HG03520 (cell line): ENCODE measurements around the gene SLC29A4.
"Not testable (repeated sequence)": the region's sequence is repeated elsewhere in the genome, so short reads cannot be mapped to it uniquely, and the experiment has no call there.

Source experiments
- ATAC-seq: cut with Tn5 transposase; IDR thresholded peaks from one replicate; pipeline ENCODE4 v1.9.1; 2021; ENCODE audit warnings: mild to moderate bottlenecking, moderate library complexity; ENCODE audit not compliant: unreplicated experiment

The SLC29A4 gene

GRCh38 chr7:5320802-5321396 lies 38.2 kb downstream of the SLC29A4 start:
- no peak for ATAC-seq

DNA sequence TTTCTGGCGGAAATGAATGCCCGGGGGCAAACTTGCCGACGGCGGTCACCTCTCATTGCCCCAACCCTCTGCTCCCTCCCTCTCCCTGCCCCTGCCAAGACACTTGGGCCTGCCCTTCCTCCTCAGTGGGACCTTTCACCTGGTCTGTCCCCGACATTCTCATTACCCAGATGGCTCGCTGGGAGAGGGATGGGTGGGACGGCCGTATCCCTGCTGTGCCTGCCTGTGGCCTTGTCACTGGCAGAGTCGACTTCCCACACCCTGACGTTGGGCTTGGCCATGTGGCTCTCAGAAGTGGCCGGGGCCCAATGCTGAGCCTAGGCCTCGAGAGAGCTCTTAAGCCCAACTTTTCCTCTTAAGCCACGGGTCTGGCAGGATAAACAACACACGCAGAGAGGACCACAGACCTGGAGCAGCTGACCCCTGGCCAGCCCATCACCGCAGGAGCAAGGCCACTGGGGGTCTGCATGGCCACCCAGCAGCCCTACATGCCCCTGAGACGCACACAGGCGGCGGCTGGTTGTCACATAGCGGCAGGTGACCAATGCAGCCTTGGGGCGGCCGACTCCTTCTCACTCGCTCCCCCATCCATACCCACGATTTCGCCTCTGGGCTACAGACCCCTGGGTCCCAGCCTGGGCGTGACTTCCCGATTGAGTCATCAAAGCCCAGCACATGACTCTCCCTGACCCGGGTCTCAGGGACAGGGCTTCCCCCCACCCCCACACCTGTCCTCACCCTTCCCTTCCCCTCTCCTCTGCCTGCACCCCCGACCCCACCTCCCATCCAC lies 40.1 kb downstream of the SLC29A4 start:
- ATAC-seq: no peak

DNA sequence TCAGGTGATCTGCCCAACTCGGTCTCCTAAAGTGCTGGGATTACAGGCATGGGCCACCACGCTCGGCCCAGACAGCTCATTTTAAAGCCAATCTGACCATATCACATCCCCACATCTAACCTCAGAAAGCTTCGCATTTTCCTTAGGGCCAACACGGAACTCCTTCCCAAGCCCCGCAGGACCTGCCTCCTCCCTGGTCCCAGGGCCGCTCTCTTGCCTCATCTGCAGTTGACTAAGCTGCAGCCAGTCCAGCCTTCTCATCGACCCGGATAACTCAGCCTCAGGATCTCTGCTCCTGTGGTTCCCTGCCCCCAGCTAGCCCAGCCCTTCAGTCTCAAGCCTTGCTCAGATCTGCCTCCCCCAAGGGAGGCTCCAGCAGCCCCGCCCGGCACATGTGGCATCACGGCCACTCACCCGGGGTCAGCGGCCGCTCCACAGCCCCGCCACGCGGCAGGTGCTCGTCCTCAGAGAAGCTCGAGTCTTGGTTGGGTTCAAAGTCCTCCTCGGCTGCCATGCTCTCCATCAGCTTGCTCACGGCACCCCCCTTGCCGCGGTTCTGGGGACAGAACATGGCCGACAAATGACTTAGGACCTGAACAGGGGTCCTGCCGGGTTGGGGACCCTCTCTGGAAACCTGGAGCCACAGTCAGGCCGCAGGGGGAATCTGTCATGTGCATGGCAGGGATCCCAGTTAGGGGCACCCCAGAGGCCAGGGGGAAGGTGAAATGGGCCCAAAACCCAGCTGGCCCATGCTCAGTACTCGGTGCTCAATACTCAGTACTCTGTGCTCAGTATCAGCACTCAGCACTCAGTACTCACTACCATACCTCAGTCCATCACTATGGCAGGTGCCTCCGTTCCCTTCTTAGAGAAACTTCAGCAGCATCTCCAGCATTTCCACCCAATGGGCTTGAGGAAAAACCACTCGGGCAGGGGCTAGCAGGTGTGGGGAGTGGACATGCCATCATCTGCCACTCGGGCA lies 41.3 kb downstream of the SLC29A4 start:
- not testable (repeated sequence) for ATAC-seq

- ATAC-seq: no peak
Measured at GRCh38 chr7:5324961-5325360, 42.2 kb downstream of the SLC29A4 start.

DNA sequence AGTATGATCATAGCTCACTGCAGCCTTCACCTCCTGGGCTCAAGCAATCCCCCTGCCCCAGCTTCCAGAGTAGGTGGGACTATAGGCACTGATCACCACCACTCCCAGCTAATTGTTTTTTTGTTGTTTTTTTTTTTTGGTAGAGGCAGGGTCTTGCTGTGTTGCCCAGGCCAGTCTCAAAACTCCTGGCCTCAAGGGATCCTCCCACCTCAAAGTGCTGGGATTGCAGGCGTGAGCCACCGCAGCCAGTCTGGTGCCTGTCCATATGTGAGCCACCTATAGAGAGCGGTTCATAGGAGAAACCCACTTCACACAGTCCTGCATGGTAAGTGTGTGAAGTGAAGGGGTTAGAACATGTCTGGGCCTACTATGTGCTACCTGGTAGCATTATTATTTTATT lies 47.5 kb downstream of the SLC29A4 start:
- no peak for ATAC-seq

GRCh38 chr7:5332579-5332978 lies 49.8 kb downstream of the SLC29A4 start:
- no peak for ATAC-seq

GRCh38 chr7:5333121-5334045 lies 50.6 kb downstream of the SLC29A4 start:
- ATAC-seq: no peak

DNA sequence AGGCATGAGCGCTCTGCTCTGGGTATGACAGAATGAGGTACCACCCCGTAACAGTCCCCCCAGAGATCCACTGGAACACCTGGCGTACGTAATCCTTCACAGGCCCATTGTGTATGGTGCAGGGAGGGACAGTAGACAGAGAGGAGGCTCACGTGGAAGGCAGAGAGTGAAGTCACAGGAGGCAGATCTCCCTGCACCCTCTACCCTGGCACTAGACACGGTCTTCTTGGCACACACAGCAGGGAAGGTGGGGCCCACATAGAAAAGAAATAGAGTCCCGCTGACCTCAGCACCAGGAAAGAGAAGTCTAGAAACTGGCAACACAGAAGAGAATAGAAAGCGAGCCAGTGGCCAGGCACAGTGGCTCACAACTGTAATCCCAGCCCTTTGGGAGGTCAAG lies 51.9 kb downstream of the SLC29A4 start:
- no peak for ATAC-seq

- ATAC-seq: no peak
Measured at GRCh38 chr7:5337047-5337446, 54.3 kb downstream of the SLC29A4 start.

DNA sequence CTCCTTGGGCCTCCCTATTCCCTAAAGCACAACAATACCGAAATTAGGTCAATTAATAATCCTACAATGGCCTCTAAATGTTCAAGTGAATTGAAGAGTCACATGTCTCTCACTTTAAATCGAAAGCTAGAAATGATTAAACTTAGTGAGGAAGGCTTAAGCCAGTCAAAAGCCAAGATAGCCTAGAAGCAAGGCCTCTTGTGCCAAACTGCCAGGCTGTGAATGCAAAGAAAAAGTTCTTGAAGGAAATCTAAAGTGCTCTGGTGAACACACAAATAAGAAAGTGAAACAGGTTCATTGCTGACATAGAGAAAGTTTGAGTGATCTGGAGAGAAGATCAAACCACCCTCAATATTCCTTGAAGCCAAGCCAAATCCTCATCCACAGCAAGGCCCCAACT lies 57.2 kb downstream of the SLC29A4 start:
- ATAC-seq: no peak

DNA sequence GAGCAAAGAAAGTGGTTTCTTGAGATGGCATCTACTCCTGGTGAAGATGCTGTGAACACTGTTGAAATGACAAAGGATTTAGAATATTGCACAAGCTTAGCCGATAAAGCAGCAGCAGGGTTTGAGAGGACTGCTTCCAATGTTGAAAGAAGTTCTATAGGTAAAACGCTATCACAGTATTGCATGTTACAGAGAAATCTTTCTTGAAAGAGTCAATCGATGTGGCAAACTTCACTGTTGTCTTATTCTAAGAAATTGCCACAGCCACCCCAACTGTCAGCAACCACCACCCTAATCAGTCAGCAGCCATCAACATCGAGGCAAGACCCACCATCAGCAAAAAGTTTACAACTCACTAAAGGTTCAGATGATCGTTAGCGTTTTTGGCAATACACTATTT lies 59.9 kb downstream of the SLC29A4 start:
- no peak for ATAC-seq

DNA sequence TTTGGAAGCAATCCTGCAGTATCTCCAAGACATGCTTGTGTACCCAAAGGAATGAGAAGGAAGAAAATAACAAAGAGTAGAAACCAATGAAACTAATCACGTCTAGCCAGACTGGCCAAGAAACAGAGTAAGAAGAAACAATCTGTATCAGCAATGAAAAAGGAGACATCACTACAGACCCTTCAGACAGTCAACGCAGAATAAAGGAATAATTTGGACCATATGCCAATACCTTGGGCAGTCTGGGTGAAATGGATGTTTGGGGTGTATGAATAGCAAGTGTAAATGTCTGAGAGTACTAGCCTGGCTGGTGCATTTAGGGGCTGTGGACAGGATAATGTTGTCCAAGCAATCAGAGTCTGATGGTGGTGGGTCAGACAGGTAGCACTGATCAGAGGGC lies 61.1 kb downstream of the SLC29A4 start:
- ATAC-seq: no peak

DNA sequence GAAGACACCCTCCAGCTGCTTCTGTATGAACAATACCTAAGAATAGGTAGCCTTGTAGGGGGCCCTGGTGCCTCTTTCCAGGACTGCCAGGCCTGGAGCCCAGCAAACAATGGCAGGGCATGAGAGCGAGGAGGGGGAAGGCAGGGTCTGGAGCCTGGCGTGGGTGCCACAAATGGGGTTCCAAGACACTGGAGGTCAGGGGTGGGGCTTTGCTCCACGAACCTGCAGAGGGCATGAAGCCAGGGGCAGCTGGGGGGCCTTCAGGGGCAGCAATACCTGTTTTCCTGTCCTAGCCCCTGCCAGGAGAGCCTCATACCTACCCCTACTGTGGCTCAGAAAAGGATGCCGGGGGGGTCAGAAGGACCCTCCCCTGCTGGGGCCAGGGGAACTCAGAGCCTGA lies 61.6 kb downstream of the SLC29A4 start:
- ATAC-seq: no peak

GRCh38 chr7:5345171-5345570 lies 62.4 kb downstream of the SLC29A4 start:
- no peak for ATAC-seq

DNA sequence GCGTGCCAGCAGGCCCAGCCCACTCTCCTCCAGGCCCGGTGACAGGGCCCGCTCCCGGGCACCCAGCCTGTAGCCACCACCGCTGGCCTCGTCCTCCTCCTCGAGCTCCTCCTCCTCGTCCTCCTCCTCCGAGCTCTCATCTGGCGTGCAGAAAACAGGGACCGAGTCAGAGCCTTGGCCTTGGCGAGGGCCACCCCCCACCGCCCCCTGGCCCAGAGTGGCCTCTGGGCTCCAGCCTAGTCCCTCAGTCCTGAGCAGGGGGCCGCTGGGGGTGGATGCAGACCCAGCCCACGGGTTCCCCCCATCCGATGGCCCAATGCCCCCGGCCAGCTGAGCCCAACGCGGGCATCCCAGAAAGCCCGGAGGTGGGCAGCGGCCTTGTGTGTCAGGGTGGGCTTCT lies 62.9 kb downstream of the SLC29A4 start:
- ATAC-seq: no peak

DNA sequence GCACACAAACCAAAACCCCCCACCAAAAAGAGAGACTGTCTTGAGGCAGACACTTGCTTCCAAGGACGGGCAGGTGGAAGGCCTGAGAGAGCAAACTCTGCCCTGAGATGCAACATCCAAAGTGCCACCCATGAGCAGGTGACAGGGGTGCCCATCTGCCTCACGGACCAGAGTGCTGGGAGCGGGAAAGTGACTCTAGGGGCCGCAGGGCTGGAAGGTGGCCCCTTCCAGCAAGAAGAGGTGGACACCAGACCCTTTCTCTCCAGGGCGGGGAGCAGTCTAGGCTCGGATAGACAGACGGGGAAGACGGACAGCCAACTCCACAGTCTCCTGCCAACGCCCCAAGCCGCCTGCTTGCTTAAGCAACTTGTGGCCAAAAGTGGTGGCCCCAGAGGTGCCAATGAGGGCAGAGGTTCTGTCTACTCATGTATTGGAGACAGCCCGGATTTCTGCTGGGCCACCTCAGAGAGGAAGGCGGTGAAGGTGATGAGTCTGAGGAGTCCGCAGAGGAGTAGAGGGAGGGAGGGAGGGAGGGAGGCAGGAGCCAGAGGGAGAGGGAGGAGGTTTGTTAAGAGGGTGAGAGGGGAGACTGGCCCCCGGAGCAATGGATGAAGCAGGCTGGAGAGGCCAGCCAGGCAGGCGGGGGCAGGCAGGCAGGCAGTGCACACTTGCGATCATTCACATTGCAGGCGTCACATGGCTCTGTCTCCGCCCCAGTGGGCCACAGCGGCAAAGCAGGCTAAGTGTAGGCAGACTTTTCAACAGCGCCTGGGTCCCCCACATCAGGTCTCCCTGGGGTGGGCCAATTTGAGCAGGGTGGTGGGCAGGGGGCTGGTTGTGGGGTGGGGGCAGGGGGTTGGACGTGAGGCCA lies 65.6 kb downstream of the SLC29A4 start:
- no peak for ATAC-seq

- no peak for ATAC-seq
Measured at GRCh38 chr7:5349005-5349380, 66.2 kb downstream of the SLC29A4 start.

GRCh38 chr7:5349437-5350173 lies 66.9 kb downstream of the SLC29A4 start:
- no peak for ATAC-seq

GRCh38 chr7:5350174-5350463 lies 67.4 kb downstream of the SLC29A4 start:
- ATAC-seq: no peak
